BJ (cell line): ENCODE measurements around the gene PDE6A. TPM values are rescaled to one million over a fixed set of nuclear protein-coding genes. Genes with fewer than 3 reads are reported as not detected.

Experiments
- polyA plus RNA-seq: library from polyadenylated mRNA; depleted of rRNA; stranded (reverse); fragments of >200 nt; gene quantifications from 2 replicates; pipeline ENCODE4 v1.2.3, GENCODE V29; 2011; rRNA removed
- small RNA-seq: library from RNA; depleted of rRNA; stranded (forward); fragments of <200 nt; gene quantifications from one replicate; pipeline ENCODE3, GENCODE V24; 2012; ENCODE audit warnings: low replicate concordance, low read depth; ENCODE audit not compliant: insufficient read length

The PDE6A gene
- polyA plus RNA-seq, 1 experiment: not detected

Small RNA genes within 50 kb of the gene (small RNA-seq; reads per million reads assigned to genes)
- gene RF00019: not detected

Other genes with a start within 250 kb of the PDE6A start
- gene PPARGC1B, start 214.5 kb downstream of the PDE6A start, polyA plus RNA-seq: 0.01 and 0.02 TPM in 2 replicates
- 3.3 and 7.6 TPM in 2 replicates for gene SLC26A2, start 16.0 kb upstream of the PDE6A start, polyA plus RNA-seq
- 4.6 and 6.7 TPM in 2 replicates for gene TIGD6, start 55.9 kb upstream of the PDE6A start, polyA plus RNA-seq
- gene HMGXB3, start 55.9 kb upstream of the PDE6A start, polyA plus RNA-seq: 33.4 and 39.0 TPM in 2 replicates
- 0.11 and 0.29 TPM in 2 replicates for gene CSF1R, start 141.8 kb upstream of the PDE6A start, polyA plus RNA-seq
- gene PDGFRB, start 211.1 kb upstream of the PDE6A start, polyA plus RNA-seq: 163 and 276 TPM in 2 replicates
- 0.39 and 0.97 TPM in 2 replicates for gene CDX1, start 222.0 kb upstream of the PDE6A start, polyA plus RNA-seq
- not detected in 2 replicates for gene SLC6A7, start 245.3 kb upstream of the PDE6A start, polyA plus RNA-seq